HS-5 (cell line): Measurements from ENCODE around the gene HIVEP1.
A peak's percentile ranks its signal among the peaks of the same experiment; 100 is the strongest.

Source experiments
- DNase-seq: peaks from one replicate; pipeline ENCODE4 v3.0.0-alpha.2; 2012; ENCODE audit warnings: low read depth

Gene HIVEP1

DNA sequence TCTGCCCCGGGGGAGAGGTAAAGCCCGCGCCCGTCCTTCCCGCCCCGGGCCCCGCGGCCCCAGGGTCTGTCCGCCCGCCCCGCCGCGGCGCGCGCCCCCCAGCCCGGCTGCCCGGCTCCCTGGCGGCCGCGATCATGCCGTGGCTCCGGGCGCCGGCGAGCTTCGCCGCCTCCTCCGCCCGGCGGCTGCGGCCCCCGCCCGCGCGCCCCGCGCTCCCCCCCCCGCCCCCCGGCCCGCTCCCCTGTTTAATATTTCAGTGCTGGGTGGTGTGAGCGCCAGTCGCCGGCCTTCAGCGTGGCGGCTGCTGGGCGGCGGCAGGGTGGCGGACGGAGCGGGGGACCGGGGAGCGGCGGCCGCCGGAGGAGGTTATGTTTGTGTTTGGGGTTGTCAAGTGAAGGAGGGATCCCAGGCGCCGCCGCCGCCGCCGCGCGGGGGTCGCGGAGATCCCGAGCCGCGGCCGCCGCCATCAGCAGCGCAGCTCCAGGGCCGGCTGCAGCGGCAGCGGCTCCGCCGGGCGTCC is at the start of gene HIVEP1:
HIVEP1 (plus strand) TSS at position 275 of the 520 bp plus-strand sequence. CDS start 3,317 bp downstream, outside the sequence.
- no peak for DNase-seq

DNA sequence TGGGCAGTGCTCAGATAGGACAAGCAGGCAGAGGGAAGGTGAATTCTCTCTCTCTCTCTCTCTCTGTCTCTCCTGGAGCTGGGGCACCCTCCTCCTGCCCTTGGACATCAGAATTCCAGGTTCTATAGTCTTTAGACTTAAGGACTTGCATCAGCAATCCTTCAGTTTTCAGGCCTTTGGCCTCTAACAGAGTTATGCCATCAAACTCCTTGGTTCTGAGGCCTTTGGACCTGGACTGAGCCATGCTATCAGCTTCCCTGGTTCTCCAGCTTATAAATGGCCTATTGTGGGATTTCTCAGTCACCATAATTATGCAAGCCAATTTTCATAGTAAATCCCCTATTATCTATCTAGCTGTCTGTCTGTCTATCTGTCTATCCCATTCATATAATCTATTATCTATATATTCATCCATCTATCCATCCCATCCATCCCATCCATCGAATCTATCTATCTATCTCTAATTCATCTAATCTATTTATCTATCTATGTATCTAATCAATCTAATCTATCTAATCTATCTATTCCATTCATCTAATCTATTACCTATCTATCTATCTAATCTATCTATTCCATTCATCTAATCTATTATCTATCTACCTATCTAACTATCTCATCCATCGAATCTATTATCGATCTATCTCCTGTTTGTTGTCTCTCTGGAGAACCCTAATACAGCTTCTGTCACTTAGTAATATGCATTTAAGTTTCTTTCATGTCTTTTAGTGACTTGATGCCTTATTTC is 48.2 kb upstream of the HIVEP1 start:
- no peak for DNase-seq

DNA sequence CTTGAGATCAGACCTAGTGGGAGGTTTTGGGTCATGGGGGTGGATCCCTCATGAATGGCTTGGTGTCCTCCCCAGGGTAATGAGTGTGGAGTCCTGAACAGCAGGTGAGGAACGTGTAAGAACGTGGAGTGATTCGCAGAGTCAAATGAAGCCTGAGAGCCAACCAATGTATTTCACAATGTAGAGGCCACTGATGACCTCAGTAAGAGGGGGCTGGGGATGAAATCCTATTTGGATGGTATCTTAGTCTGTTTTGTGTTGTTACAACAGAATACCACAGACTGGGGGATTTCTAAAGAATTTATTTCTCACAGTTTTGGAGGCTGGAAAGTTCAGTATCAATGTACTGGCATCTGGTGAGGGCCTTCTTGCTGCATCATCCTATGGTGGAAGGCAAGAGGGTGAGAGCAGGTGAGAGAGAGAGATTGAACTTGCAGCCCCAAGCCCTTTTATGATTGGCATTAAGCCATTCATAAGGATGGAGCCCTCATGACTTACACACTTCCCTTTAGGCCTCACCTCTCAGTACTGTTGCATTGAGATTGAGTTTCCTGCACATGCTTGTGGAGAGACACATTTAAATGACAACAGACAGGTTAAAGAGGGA is 47.3 kb upstream of the HIVEP1 start:
- DNase-seq: no peak

DNA sequence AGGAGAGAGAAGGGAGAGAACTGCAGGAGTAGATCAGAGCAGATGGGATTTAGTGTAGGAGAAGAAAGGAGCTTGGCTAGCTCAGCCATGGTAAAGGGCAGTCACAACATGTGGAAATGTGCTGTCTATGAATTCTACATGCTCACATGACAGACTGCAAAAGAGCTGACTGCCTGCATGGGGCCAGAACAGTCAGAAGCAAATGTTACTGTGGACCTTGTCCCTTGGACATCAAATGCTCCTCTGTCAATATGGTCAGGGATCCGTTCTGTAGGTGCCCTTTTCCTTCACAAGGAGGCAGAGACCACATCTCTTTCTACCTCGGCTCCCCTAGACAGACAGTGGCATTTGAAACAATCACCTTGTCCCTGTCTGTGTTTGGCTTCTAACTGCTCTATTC is 46.6 kb upstream of the HIVEP1 start:
- no peak for DNase-seq

DNA sequence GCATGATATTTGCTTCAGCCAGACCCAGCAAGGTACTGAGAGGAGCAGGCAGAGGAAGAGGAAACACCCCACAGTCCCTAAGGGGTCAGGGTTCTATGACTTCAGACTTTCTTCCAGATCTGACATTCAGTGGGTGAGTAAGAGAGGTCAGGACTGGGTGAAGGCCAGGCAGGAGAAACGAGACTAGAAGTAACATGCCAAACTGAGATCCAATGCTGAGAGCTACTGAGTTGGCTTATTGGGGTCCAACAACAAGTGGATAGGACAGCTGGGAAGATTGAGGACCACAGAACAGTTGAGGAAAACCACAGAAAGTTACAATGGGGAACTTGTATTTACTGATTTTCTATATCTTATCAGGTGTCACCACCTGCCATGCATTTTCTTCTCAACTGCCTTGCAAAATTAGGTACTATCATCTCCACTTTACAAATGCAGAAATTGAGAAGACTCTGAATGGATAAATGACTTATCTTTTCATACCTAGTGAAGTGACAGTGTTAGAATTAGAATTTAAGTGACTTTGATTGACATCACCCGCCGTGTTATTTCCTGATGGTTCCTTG is 43.8 kb upstream of the HIVEP1 start:
- DNase-seq: no peak

DNA sequence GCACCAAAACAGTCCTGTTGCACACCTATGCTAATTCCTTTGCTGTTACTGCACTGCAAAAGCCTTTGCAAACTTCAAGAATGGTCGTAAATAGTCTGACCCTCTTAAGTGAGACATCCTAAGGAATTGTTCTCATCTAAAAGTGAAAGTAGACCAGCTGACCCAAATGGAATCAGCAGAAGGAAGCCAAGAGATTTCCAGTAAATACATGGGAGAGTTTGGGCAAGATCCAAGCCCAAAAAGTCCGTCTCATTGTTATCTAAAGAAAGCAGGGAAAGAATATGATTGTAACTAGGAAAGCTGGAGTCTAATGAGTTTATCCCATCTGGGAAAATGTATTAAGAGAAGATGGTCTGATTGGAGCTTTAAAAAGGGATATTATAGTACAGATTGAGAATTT is 43.0 kb upstream of the HIVEP1 start:
- DNase-seq: no peak

DNA sequence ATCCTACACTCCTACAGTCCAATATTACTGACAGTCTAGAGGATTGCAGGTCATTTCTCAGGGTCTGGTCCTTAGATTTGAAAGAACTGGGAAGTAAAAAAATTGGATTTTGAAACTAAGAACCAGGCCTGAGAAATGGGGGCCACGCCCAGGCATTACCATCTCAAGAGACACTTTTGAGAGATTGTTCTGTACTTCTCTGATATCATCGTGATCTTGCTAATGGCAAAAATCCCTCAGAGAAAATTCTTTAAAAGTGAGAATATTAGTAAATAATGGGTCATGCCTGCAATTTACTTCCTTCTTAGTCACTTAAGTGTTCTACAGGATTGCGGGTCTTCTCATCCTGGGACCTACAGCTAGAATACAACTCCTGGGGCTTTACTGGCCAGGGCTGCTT is 42.0 kb upstream of the HIVEP1 start:
- DNase-seq: no peak

DNA sequence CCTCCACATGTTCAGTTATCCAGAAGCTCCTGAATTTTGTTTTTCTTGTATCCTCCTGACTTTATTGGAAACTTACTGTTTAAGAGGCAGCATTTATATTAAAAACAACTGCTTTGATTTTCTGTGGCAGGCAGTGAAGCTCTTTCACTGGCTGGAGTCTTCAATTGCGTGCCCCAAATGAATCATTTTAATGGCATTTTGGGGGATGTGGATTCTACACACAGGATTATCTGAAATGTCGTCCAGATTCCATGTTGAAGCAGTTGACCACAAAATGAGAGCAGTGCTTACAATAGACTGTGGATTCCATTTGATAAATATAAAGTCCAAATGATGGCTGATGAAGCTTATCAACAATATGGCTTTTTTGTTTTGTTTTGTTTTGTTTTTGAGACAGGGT is 41.0 kb upstream of the HIVEP1 start:
- DNase-seq: peak; percentile 60

DNA sequence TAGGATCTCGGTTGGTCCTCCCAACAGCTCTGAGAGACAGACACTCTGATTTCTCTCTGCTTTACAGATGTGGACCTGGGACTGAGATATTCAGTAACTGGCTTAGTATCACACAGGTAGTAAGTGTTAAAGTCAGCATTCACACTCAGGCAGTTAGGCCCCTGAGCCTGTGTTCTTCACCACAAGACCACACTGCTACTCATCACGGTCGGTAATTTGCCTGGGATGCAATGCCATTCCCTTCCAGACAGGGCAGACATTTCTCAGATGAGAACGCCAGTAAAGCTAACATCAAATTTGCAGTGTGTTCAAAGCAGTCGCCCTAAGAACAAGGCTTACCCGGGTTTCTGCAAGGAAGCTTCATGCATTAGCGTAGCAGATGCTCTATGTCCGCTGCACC is 39.8 kb upstream of the HIVEP1 start:
- no peak for DNase-seq

DNA sequence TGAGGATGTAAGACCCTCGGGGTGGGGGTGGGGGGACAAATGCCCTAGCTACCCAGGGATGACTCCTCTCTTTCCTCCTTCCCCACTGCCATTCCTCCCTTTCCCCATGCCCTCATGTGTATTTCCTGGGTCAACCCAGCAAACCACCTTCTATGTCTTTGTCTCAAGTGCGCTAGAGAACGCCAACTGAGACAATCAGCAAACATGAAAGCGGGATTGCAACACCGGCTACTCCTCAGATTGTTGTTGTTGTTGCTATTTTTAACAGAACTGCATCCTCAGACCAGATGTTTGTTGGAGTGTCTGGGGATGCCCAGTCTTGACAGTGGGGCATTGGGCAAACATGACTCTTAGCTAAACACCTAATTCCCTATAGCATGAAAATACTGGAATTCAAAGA is 39.3 kb upstream of the HIVEP1 start:
- DNase-seq: no peak

DNA sequence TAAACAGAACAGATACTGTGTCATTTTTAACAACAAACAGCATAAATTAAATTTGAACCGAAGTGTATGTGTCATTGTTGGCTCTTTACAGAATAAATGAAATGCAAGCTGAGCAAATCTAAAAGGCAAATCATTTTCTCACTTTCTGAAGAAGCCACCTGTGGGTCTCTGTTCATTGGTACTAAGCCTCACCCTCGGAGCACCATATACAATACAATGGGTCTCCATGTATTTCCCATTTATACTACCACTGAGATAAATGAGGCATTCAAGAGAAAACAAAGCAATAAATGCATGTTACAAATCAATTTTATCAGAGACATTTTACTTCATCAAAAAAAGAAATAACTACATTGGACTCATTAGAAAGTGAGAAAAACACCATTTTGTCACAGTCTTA is 38.9 kb upstream of the HIVEP1 start:
- DNase-seq: no peak

DNA sequence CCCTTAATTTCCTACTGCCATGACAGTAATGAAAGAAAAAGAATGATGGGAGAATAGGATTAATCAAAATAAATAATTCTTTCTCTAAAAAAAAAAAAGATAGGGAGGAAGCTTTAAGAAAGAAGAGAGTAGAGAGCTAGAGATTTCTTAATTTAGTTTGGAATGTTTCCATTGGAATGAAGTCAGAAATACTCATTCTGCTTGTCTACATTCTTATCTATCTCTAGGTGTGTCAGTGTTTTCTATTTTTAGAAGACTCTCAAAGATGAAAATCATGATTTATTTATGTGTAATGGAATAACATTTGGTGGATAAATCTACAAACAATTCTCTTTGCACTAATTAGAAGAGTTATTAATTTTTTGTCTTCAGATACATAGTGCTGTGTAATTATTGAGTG is 38.0 kb upstream of the HIVEP1 start:
- no peak for DNase-seq

DNA sequence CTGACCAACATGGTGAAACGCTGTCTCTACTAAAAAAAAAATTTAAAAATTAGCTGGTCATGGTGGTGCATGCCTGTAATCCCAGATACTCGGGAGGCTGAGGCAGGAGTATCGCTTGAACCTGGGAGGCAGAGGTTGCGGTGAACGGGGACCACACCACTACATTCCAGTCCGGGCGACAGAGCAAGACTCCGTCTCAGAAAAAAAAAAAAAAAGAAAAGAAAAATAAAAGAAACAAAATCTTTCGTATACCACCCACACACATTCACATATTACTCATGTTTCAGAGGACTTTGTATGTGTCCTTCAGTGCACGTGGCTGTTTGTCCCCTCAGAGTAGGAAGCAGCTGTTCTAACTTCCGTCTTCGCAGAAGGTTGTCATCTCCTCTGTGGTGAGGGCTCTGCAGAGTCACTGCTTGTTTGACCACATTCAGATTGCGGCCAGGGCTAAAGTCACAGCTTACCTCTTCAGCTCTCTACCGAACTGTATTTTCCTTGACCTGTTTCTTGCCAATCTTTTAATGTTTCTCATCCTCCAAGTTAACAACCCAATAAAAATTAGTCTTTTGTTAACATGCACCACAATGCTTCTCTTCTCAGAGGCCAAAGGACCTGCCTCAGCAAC is 36.6 kb upstream of the HIVEP1 start:
- no peak for DNase-seq

DNA sequence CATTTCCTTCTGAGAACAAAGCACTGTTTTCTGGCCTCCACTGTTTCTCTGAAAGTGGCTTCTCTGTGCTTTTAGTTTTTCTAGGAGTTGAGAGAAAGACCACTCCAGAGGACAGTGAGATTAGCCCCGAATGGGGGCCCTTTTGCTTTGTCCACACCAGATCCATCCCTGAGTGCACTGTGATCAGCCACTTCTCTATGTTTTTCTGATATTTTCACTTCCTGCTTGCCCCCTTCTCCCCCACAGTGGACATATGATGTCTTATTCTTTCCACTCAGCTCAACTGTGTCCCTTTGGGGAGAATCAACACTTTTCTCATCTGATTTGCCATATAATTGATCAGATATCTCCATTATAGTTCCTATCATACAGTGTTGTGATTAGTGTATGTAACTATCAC is 35.6 kb upstream of the HIVEP1 start:
- no peak for DNase-seq

DNA sequence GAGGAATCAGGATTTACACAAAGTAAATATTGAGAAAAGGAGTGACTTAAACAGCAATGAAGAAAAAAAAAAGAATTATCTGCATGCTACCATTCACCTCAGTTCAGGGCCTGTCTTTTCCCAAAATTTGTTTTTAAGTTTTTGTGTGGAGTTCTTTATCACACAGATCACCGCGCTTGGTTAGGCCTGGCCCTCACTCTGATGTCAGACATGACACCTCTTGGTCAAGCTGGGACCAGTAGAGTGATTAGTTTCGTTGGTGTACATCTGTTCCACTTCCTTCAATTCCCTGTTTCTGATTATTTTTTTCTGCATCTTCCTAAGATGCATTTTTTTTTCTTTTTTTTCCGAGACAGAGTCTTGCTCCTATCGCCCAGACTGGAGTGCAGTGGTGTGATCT is 34.9 kb upstream of the HIVEP1 start:
- DNase-seq: no peak

DNA sequence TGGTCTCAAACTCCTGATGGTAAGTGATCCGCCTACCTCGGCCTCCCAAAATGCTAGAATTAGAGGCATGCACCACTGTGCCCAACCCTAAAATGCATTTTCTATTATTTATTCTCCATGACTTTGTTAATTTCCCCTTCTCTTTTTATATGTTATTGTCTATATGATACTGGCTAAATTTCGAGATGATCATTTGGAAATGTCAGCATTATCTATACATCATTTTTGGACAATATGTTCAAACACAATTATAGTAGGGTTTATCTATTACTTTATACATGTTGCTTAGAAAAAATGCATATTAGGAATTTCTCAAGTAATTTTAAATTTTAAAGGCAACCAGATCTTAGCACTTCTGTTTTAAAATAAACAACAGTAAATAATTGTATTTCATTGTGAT is 34.4 kb upstream of the HIVEP1 start:
- no peak for DNase-seq

DNA sequence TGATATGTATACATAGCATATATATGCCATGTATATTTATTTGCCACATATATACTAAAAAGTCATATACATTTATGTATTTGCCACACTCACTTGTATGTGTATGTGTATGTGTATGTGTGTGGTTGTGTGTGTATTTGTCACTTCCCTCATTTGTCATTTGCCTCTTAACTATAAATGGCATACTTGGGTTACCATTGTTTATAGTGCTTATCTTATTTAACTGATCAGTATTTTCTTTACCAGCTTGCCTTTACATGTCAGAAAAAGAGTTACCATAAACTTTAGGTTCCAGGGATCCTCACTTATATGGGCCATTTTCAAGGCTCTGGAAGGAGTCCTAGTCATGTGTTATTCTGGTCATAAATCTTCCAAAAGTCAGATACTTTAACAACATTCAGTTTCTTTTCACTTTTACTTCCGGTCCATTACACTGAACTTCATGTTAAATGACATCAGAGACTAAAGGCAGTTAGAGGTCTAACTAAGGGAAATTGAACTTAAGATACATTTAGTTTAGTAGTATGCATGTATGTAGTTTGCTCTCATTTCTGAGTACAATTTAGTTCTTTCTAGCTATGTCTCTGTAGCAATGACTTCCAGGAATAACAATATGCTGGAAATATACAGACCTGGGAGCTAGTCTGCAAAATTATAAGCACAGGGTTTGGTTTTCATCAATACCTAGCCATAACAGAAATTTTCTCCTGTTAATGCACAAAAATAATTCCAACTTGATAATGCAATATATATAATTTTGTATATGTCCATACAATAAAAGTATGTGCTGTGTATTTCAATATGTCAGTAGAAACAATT is 33.7 kb upstream of the HIVEP1 start:
- no peak for DNase-seq

DNA sequence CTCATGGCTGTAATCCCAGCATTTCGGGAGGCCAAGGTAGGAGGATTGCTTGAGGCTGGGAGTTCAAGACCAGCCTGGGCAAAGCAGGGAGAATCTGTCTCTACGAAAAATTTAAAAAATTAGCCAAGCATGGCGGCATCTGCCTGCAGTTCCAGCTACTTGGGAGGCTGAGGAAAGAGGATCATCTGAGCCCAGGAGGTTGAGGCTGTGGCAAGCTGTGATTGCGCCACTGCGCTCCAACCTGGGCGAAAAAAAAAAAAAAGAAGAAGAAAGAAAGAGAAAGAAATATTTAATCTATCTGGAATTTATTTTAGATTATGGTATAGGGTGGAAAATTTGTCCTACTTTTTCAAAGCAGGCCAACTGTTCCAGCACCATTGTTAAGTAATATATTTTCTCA is 32.2 kb upstream of the HIVEP1 start:
- no peak for DNase-seq

DNA sequence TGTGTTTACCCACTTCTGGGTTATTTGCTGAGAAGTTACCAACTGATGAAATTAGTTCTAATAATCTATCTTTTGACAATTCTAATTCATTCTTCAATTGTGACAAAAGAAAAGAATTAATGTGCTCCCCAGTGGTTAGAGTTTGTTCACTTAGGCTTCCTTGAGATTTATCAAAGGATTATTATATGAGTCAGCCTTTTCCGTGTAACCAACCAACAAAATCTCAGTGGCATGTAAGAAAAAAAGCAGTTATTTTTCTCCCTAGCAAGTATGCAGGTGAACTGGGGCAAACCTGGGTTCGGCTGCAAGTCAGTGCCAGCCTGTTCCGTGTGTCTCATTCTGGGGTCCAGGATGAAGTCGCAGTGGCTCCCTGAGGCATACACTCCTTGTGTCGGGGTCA is 28.8 kb upstream of the HIVEP1 start:
- DNase-seq: no peak

DNA sequence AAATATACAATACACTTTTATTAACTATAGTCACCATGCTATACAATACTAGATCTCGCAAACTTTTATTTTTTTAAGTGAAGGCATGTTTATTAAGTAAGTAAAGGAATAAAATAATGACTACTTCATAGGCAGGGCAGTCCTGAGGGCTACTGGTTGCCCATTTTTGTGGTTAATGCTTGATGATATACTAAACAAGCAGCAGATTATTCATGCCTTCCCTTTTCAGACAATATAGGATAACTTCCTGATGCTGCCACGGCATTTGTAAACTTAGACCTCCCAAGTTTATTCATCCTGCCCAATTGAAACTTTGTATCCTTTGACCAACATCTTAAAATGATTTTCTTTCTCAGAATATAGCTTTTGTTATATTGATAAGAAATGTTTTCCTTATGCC is 24.7 kb upstream of the HIVEP1 start:
- no peak for DNase-seq

DNA sequence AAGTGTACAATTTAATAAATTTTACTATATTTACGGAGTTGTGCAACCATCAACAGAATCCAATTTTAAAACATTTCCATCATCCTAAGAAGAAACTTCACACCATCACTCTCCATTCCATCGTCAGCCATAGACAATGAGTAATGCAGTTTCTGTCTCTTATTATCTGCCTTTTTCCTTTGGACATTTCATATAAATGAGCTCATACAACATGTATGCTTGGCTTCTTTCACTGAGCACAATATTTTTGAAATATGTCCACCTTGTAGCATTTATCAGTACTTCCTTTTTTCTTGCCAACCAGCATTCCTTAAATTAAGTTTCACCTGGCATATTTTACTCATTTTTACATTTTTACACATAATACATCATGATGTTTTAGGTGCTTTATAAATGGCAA is 22.7 kb upstream of the HIVEP1 start:
- DNase-seq: no peak

DNA sequence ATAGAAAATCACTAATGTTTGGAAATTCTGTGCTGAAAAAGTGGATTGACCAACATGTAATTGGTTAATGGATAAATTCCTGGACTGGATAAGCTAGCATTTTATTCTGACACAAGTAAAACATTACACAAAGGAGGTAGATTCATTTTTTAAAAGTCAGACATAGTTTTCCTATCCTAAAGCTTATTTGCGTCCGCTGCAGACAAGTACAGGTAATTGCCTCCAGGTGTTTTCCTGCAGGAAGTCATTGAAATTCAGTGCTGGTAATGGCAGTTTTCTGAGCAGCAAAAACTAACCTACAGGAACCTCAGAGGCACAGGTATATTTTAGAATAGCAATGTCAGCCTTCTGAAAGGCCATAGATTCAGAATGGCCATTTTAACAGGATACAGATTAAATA is 20.0 kb upstream of the HIVEP1 start:
- DNase-seq: no peak
